Astrocyte of the cerebellum (primary cell): Measurements from ENCODE around the gene BCAS1.

ENCODE experiments used
- DNase-seq: peaks from one replicate; pipeline ENCODE4 v3.0.0-alpha.2; 2011; ENCODE audit warnings: low read depth
- H3K4me3 ChIP-seq: 2 replicates; pipeline ENCODE4 v1.5.1; 2011; ENCODE audit warnings: mild to moderate bottlenecking, low read depth, low read length, moderate library complexity
- CTCF ChIP-seq: IDR thresholded peaks from 2 replicates; pipeline ENCODE4 v1.5.1; 2012; ENCODE audit warnings: low read length, low read depth, moderate library complexity, mild to moderate bottlenecking; ENCODE audit errors: missing control alignments
- in situ Hi-C: cut with HindIII; loops from 2 replicates; pipeline ENCODE4 v1.10.0; 2017; ENCODE audit warnings: low sequenced_read_pairs

Gene BCAS1

GRCh38 chr20:53903652-53903987 is 166.8 kb downstream of the BCAS1 start:
- in situ Hi-C loops, result no loop called here
- TF ChIP-seq CTCF, result no peak
- no peak overlapping the region for H3K4me3 ChIP-seq
- no peak for DNase-seq

- no peak for DNase-seq
- no peak for TF ChIP-seq CTCF
- in situ Hi-C loops, result no loop called here
Observed at GRCh38 chr20:53902968-53903651, 167.3 kb downstream of the BCAS1 start.

GRCh38 chr20:53901497-53902096 is 168.8 kb downstream of the BCAS1 start:
- H3K4me3 ChIP-seq, result no peak overlapping the region
- no peak for DNase-seq
- no peak for TF ChIP-seq CTCF
- in situ Hi-C loops, result no loop called here

More at GRCh38 chr20:53902968-53903651, 167.3 kb downstream of the BCAS1 start:
- no peak overlapping the region for H3K4me3 ChIP-seq

GRCh38 chr20:53901064-53901463 is 169.3 kb downstream of the BCAS1 start:
- no peak for DNase-seq
- in situ Hi-C loops, result no loop called here
- no peak overlapping the region for H3K4me3 ChIP-seq
- TF ChIP-seq CTCF, result no peak

GRCh38 chr20:53900380-53900999 is 169.9 kb downstream of the BCAS1 start:
- TF ChIP-seq CTCF, result no peak
- in situ Hi-C loops, result no loop called here
- no peak for DNase-seq
- no peak overlapping the region for H3K4me3 ChIP-seq

GRCh38 chr20:53899351-53900167 is 170.8 kb downstream of the BCAS1 start:
- no peak overlapping the region for H3K4me3 ChIP-seq
- in situ Hi-C loops, result no loop called here
- no peak for TF ChIP-seq CTCF
- no peak for DNase-seq
